AG04450 (cell line): ENCODE measurements around the gene MRAP. TPM values are rescaled to one million over a fixed set of nuclear protein-coding genes. Genes with fewer than 3 reads are reported as not detected.

ENCODE experiments used
- CTCF ChIA-PET: fragments of 300-600, 350-600 bp; formaldehyde crosslinking; extraction: SDS; loops from one replicate; lab custom pipeline; 2022; ENCODE audit warnings: antibody characterized with exemption, inconsistent platforms; lab: Charles Lee
- POLR2A ChIA-PET: fragments of 350-600 bp; formaldehyde crosslinking; extraction: SDS; loops from one replicate; lab custom pipeline; 2021; ENCODE audit warnings: antibody characterized with exemption, inconsistent platforms; lab: Yijun Ruan, JAX
- DNase-seq: peaks from one replicate; pipeline ENCODE4 v3.0.0-alpha.2; 2011; ENCODE audit warnings: low read depth, low spot score
- H3K27ac ChIP-seq: one replicate; pipeline ENCODE4 v1.5.1; 2012; ENCODE audit warnings: low read depth, low read length, control low read depth
- H3K27me3 ChIP-seq: one replicate; pipeline ENCODE4 v1.6.0; 2012; ENCODE audit warnings: low read length; ENCODE audit not compliant: control insufficient read depth, insufficient read depth
- H3K4me3 ChIP-seq: 2 replicates; pipeline ENCODE4 v1.5.1; 2011; ENCODE audit warnings: mild to moderate bottlenecking, low read depth, low read length, control low read depth
- H3K9me3 ChIP-seq: 2 replicates; pipeline ENCODE4 v1.5.1; 2012; ENCODE audit warnings: low read length; ENCODE audit not compliant: control insufficient read depth, insufficient read depth
- CTCF ChIP-seq: IDR thresholded peaks from 2 replicates; pipeline ENCODE4 v1.5.1; 2011; ENCODE audit warnings: low read depth, low read length, control low read depth, inconsistent platforms
- polyA plus RNA-seq: library from polyadenylated mRNA; depleted of rRNA; stranded (reverse); fragments of >200 nt; gene quantifications from 2 replicates; pipeline ENCODE4 v1.2.3, GENCODE V29; 2011

MRAP gene
- polyA plus RNA-seq, 1 experiment, result not detected

DNA sequence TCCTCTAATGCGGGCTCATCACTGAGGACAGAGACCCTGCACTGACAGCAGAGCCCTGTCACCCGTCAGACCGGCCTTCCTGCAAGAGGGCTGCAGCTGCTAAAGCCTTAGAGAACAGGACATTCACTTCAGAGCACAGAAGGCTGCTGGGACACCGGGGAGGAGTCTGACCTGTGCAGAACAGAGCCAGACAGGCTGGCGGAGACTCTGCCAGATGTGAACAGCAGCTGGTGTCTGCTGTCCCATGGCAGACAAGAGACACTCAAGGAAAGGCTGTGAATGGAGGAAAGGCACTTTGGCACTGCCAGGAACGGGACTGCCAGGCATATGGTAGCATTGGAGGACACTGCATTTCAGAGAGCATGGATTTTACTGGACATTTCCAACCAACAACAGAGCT, 21.4 kb downstream of the MRAP start:
- ChIA-PET CTCF (no interaction called here), POLR2A (interaction anchor here (0.6 kb wide), 1 partner anchor 452 kb away, joined by 3 read pairs; the partner anchor contains the start of gene PAXBP1)
- no peak for DNase-seq
- Histone ChIP-seq H3K27me3 (no peaks in the 10 kb centered on the region), H3K27ac (no peak overlapping the region), H3K4me3 (no peak overlapping the region), H3K9me3 (no peaks in the 10 kb centered on the region)
- no peak for TF ChIP-seq CTCF

GRCh38 chr21:32320726-32321125, 22.1 kb downstream of the MRAP start:
- ChIA-PET POLR2A (interaction anchor here (0.8 kb wide), 1 partner anchor 9 kb away, joined by 3 read pairs; no protein-coding TSS in a partner anchor), CTCF (no interaction called here)
- DNase-seq, result no peak
- Histone ChIP-seq H3K4me3 (no peak overlapping the region), H3K9me3 (no peaks in the 10 kb centered on the region), H3K27me3 (no peaks in the 10 kb centered on the region), H3K27ac (no peak overlapping the region)
- TF ChIP-seq CTCF, result no peak

GRCh38 chr21:32321480-32321879, 22.8 kb downstream of the MRAP start:
- H3K27me3 ChIP-seq, result no peaks in the 10 kb centered on the region
- no peak for TF ChIP-seq CTCF
- no peak for DNase-seq
- no peak overlapping the region for H3K27ac ChIP-seq
- ChIA-PET POLR2A (interaction anchor here (0.8 kb wide), 1 partner anchor 10 kb away, joined by 3 read pairs; no protein-coding TSS in a partner anchor), CTCF (no interaction called here)
- H3K9me3 ChIP-seq, result no peaks in the 10 kb centered on the region
- H3K4me3 ChIP-seq, result no peak overlapping the region

DNA sequence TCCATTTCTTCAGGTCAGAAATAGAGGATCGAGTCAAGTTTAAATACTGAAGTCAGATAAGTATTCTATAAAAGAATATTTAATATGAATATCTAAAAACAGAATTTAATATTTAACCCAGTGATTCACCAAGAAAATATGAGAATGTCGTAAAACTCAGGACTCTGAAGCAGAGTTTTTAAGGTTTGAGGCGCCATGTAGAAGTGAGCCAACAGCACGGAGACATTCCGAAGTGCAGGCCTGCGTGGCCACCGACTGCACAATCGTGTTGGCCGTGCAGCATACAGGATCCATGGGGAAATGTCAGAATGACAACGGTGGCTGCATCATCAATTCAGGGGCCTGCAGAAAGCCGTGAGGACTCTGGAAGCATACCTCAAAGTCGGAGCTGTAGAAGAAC, 23.4 kb downstream of the MRAP start:
- no peak for TF ChIP-seq CTCF
- no peak overlapping the region for H3K4me3 ChIP-seq
- no peaks in the 10 kb centered on the region for H3K27me3 ChIP-seq
- CTCF ChIA-PET, result no interaction called here
- POLR2A ChIA-PET, result no interaction called here
- no peak overlapping the region for H3K27ac ChIP-seq
- DNase-seq, result no peak
- no peaks in the 10 kb centered on the region for H3K9me3 ChIP-seq

DNA sequence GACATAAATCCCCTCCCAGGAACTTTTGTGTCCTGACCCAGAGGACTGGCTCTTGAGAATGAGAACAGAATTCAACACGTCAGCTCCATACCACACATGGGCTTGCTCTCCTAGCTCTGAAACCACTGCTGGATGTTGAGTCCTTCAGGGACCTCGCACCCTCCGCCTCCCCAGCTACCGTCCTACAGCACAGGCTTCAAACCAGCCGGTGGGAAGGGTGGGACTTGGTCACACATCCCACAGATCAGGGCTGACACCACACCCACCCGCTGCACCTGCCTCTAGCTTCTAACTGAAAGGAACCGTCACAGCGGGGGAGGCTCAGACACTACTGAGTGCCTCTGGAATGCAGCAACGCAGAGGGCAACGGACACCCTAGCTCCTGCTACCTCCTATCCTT, 24.0 kb downstream of the MRAP start:
- Histone ChIP-seq H3K27me3 (no peaks in the 10 kb centered on the region), H3K4me3 (no peak overlapping the region), H3K9me3 (no peaks in the 10 kb centered on the region), H3K27ac (no peak overlapping the region)
- ChIA-PET POLR2A (no interaction called here), CTCF (no interaction called here)
- DNase-seq, result no peak
- no peak for TF ChIP-seq CTCF
